GM19397 (cell line): ENCODE measurements around the gene TNFRSF13B.
"Not testable (repeated sequence)": the region's sequence is repeated elsewhere in the genome, so short reads cannot be mapped to it uniquely, and the experiment has no call there.

ENCODE experiments used
- ATAC-seq: cut with Tn5 transposase; IDR thresholded peaks from one replicate; pipeline ENCODE4 v1.9.1; 2021; ENCODE audit warnings: mild to moderate bottlenecking, moderate library complexity; ENCODE audit not compliant: unreplicated experiment

Gene TNFRSF13B

DNA sequence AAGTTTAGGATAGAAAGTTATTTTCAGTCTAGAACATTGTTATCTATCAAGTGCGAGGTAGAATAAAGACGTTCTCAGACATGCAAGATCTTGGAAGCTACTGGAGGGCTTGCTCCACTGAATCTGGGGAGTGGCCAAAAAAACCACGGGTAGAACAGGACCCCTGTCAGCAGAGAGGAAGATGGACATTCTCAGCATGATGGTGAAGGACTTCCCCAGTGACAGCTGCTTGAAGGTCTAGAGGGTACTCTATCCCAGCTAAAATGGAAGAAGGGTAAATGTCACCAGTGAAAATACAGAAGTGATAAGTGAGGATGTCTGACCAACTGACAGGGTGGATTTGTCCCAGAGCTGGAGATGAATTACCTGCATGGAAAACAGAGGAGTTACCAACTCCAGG lies 10.1 kb downstream of the TNFRSF13B start:
- ATAC-seq, result no peak

DNA sequence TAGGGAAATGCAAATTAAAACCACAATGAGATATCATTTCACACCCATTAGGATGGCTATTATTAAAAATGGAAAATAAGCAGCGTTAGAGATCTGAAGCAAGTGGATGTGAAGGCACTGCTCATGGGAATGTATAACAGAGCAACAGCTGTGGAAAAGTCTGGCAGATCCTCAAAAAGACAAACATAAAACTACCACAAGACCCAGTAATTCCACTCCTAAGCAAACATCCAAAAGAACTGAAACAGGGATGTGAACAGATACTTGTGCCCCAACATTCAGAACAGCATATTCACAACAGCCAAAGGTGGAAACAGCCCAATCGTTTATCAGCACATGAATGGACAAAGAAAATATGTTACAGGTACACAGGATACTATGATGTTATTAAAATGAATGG lies 10.9 kb downstream of the TNFRSF13B start:
- ATAC-seq, result not testable (repeated sequence)

DNA sequence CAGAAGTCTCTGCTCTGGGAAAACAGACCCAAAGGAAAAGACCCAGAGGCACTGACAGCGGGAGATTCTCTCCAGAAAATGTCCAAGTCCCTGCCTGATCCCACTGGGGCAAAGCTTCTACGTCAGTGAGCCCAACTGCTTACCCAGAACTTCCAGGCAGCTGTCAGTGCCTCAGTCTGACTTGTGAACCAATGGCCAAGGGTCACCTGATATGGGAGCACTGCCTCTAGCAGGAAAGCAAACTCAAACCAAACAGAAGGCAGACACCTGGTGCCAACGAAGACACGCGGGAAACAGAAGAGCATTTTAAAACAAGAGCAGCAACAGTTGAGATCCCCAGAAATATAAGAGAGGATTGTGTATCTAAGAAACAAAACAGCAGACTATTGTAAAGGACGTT lies 16.9 kb downstream of the TNFRSF13B start:
- ATAC-seq, result not testable (repeated sequence)

DNA sequence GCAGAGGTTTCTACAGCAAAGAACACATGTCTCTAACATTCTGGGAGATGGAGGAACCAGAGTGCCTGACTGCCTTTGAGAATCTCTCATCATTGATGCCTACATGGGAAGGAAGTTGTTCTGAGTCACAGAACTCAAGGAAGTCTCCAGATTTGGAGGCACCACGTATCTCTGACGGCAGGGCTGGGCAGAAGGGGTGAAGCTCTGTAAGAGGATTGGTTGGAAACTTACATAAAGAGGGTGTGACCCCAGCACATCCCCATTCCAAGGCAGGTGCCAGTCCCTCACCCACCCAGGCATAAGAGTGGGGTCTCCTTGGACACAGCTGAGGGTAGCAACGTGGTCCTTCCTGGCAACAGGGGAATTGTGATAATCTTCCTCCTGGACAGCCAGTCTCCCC lies 17.4 kb downstream of the TNFRSF13B start:
- ATAC-seq, result no peak

DNA sequence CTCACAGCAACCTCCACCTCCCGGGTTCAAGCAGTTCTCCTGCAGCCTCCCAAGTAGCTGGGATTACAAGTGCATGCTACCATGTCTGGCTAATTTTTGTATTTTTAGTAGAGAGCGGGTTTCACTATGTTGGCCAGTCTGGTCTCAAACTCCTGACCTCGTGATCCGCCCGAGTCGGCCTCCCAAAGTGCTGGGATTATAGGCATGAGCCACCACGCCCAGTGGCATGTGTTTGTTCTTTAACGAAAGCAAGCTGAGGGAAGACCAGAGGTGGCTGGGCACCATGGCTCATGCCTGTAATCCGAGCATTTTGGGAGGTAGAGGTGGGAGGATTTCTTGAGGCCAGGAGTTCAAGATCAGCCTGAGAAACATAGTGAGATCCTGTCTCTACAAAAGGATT lies 18.1 kb downstream of the TNFRSF13B start:
- no peak for ATAC-seq

DNA sequence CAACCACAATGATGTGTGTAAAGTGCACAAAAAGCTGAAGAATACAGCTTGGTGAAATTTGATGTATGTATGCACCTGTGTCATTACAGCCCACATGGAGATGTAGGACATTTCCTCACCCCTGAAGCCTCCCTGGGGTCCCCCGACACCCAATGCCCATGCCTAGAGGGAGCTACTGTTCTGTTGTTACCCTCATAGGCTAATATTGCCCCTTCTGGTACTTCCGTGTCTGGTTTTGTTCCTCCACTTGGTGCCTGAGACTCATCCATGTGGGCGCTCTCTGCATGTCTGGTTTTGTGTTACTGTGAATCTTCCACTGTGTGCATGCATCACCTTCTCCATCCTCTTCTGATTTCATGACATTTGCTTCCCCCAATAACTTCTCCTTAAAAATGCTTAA lies 18.6 kb downstream of the TNFRSF13B start:
- no peak for ATAC-seq

DNA sequence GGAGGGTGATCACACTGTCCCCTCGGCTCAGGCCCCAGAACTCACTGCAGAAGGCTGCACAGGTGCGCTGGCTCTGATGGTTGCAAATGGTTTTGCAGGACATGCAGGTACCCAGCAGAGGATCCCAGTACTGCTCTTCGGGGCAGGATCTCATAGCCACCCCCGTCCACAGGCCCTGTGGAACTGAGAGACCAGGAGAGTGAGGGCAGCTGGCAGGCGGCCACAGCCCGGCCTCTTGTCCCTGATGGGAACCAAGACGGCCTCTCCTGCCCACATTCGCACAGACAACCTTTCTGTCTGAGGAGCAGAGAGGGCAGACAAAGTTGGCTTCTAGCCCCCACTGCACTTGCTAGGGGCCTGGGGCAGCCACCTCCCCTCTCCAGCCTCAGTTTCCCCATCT lies 19.5 kb downstream of the TNFRSF13B start:
- ATAC-seq, result no peak

DNA sequence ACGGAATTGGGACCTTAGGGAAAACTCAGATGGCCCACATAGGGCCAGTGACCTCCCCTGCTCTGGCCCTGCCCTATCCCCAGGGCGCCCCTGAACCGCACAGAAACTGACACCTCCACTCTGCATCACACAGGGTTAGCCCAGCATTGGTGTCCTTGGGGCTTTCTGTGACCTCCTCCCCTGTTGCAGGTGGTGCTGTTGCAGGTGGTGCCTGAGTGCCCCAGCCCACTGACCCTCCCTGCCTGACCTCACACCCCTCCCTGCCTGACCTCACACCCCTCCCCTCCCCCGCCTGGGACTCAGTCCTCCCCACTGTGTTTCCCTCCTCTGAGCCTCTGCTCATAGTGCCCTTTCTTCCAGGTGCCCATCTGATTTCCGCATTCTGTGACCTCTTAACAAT lies 21.4 kb downstream of the TNFRSF13B start:
- no peak for ATAC-seq

DNA sequence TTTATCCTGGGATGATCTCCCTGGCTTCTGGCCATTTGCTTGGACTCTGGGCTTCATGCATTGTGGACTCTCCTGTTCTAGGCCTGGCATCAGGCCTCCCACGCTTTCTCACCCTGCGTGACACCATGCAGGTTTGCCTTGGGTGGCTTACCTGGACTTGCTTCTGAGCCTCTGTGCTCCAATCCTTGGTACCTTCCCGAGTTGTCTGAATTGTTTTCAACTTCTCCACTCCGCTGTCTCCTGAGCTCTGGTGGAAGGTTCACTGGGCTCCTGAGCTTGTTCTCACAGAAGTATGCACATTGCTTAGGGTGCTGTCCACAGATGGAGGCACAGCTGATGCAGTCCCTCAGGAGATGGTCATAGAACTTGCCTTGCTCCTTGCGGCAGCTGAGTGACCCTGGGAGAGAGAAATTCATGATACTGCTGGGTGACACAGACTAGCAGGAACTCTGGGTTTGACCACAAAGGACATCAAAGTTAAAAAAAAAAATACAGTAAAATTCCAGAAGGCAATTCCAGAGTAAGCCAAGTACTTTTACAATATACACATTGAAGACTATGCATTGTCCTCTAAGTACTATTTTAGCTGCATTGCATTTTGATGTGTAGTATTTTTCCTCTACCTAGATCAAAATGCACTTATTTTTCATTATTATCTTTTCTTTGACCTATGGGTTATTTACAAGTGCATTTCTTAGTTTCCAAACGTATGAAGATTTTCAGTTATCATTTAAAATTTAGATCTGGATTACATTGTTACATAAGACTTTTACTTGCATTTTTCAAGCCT lies 23.1 kb downstream of the TNFRSF13B start:
- no peak for ATAC-seq

DNA sequence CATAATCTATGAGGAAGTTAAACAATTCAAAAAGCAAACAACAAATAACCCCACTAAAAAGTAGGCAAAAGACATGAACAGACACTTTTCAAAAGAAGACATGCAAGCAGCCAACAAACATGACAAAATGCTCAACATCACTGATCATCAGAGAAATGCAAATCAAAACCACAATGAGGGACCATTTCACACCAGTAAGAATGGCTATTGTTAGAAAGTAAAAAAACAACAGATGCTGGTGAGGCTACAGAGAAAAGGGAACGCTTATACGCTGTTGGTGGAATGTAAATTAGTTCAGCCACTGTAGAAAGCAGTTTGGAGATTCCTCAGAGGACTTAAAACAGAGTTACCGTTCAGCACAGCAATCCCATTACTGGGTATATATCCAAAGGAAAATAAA lies 24.4 kb downstream of the TNFRSF13B start:
- ATAC-seq, result peak; percentile 60

DNA sequence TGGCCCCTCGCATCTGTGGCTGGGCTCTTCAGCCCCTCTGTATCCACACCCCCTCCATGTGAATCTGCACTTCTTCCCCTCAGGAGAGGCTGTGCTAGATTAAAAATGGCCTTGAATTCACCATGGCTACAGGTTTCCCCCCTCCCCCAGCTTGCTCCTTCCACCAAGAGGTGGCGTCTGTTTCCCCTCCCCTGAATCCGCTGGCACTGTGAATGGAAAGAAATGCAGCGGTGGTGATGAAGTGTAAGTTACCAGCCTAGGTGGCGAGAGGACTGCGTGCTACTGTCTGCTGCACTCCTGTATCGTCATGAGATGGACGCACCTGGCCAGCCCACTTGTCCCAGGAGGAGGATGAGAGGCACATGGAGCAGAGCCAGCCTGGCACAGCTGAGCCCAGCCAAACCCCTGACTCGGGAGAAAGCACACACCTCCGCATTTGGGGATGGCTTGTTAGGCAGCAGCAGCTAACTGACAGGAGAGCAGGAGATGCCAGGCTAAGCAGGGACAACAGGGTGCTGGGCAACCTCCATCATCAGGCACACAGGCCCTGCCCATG lies 26.2 kb downstream of the TNFRSF13B start:
- ATAC-seq, result no peak

DNA sequence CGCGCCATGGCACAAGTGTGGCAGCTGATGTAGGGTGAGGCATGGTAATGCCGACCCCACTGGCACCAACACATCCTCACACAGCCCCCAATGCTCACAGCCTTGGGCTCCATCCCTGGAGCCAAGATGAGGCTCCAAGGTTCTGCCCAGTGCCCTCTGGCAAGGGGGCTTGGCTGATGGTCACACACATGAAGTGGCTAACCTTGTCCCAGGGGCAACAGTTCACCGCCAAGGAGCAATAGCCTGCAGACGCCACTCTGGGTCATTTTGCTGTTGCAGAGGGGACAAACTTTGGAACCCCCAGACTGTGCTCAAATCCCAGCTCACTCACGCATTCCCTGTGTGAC lies 26.8 kb downstream of the TNFRSF13B start:
- no peak for ATAC-seq

DNA sequence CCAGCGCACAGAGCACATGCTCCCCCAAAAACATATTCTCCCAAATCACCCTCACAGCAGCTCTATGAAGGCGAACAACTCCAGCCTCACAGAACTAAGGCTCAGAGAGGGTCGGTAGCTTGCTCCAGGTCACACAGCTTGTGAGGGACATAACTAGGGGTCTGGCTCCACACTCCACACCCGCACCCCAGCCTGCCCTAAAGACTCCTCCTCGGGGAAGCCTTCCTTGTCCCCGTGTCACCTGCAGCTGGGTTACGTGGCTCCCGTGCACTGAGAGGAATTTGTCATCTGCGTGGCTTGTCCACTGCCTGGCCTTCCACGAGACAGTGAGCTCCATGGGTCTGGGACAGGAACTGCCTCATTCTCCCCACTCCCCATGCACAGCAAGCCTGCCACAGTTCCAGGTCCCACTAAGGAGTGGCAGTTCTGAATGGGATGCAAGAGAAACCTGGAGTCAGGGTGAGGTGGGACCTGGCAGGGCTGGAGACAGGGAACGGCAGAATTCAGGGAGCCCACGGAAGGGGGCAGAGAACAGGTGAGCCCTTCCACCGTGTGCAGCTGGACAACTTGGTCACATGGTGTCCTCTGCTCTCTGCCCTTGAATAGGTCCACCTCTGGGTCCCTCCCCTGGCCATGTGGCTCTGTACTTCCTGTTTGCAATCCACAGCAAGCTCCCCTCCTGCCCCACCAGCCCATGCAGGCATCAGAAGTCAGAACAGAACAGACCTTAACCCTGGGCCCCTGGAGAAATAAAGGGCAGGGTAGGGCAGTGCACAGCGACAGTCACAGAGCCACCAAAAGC lies 27.4 kb downstream of the TNFRSF13B start:
- no peak for ATAC-seq

DNA sequence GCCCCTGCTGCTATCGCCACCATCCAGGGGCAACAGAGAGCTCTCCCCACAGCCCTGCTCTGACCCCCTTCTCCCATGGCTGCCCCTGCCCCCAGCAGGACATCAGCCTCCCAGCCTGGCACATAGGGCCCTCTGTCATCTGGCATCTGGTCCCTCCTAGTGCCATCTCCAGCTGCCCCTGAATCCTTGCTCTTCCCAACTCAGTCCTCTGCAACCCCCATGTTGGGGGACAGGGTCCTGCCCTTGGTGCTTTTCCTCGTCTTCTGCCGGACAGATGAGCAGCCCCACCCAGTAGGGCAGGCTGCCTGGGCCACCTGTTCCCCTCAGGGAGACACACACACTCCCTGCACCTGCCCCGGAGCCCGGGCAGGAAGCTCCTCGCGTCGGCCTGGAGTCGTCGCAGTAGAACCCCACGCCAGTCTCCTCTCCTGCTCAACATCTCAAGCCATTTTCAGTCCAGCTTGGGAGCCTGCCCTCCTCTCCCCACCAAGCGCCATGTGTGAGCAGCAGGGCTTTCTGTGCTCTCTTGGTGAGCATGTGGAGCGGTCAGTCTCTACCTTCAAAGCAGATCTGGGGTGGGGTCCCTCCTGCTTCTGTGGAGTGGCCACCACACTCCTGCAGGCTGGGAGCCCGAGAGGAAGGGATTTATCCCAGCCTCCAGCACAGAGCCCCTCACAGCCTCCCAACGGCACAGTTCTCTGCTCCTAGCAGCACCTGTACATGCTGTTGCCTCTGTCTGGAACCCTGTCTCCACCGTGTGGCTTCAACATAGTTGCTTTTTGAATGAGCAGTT lies 28.2 kb downstream of the TNFRSF13B start:
- ATAC-seq, result no peak

DNA sequence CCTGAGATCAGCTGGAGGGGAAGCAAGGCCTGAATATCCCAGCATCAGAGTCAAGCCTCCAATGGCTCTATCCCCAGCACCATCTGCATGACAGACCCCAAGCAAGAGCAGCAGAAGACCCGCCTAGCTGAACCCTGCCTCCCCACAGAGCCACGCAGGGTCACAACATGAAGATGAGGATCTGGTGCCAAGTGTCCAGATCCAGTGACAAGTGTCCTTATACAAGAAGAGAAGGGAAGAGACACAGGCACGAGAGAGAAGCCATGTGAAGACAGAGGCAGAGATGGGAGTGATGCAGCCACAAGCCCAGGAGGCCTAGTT lies 28.9 kb downstream of the TNFRSF13B start:
- ATAC-seq, result no peak

DNA sequence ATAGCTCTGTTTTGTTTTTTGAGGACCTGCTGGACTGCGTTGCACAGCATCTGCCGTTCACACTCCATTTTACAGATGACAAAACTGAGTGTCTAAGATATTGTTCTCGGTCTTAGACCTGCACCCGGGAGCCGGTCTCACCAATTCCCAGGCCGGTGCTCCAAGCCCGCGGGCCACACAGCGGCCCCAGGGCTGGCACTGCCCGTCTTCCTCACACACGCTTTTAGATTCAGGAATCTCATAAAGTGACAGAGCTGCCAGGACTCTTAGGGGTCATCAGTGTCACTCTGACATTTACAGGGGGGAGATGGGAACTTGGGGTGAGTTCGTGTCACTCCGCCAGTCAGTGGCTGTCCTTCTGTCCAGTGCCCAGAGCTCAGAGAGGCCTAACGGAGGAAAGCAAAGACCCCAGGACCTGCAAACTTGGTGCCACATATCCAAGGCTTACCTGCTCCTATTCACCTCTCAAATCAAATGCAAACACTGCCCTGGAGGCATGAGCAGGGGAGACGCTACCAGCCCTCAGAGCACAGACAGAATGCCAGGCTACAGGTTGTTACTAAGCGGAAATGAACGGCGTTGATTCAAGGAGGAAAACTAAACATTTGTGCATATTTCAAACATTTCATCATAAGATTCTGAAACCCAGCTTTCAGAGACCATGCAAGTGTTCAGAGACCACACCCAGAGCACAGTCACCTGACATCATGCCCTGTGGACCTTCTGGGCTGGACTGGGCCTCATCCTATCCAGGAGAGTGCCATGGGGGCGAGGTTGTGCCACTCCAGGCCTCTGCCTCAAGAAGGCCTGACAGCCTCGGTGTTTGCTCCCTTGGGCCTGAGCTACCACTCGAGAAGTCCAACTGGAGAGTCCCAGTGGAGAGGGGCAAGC lies 29.5 kb downstream of the TNFRSF13B start:
- no peak for ATAC-seq

DNA sequence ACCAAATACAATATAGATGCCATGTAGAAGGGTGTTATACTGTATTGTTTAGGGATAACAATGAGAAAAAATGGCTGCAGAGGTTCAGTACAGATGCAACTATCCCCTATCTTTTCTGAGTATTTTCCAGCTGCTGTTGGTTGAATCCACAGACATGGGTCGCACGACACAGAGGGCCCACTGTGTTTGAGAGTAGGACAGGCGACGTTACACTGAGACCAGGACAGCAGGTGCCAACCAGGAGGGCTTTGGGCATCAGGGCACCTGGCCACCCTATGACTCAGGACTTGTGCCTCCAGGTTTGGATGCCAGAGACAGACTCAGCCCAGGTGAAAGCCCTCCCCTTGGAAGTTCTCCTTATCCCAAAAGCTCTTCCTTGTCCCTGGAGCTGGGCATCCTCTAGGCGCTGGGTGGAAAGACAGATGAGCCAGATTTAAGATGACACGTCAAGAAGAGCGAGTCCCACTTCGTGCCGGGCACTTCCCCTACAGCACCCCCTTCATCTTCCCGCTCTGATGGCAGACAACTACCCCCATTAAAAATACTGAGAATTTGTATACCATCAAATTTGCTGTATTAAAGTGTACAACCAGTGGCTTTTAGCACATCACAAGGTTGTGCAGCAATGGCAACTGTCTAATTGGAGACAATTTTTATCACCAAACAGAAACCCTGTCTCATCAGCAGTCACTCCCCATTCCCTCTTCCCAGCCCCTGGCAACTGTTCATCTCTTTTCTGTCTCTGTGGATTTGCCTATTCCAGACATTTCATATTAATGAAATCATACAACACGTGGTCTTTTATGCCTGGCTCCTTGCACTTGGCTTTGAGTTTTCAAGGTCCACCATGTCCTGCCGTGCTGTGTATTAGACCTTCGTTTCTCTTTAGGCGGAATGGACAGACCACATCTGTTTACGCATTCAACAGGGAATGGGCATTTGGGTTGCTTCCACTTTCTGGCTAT lies 30.6 kb downstream of the TNFRSF13B start:
- ATAC-seq, result no peak

DNA sequence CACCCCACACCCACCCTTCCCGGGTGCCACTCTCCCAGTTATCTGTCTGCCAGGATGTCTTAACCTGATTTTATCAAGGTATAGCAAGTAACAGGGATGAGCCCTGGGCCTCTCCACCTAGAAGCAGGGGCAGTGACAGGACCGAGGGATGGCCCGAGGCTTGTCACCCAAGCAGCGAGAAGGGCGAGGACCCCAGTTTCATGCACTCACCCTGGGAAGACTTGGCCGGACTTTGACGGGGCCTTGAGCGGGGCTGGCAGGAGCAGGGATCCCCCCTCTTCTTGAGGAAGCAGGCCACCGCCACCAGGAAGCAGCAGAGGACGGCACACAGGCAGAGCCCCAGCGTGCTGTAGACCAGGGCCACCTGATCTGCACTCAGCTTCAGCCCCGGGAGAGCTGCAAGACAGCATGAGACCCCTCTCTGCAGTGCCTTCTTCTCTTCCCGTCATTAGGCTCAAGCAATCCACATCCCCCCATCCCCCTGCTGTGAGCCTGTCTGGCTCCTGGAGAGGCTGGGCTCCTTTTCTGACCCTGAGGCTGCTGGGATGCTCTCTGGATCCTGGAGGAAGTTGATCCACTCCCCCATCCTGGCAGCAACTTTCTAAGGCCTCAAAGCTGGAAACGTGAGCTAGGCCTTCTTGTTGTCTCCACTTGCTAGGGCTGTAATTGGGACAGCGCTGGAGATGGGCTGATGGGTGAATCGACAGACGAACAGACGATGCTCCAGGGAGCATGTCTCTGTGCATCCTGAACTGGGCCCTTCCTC lies 31.6 kb downstream of the TNFRSF13B start:
- ATAC-seq, result no peak
